Uterus (tissue), 4 donors: ENCODE measurements around the gene CIB4. TPM values are rescaled to one million over a fixed set of nuclear protein-coding genes. Genes with fewer than 3 reads are reported as not detected.

Source experiments
- DNase-seq, 2 donors: peaks; one replicate each; pipeline ENCODE4 v3.0.0-alpha.2; 2019 to 2020
- H3K27ac ChIP-seq, 2 donors: fragments of 200-600 bp; sonication (generic); 1 replicate in 1 of 2; 2 replicates in 1 of 2; pipeline ENCODE4 v1.5.1; 2016 to 2018
- H3K27me3 ChIP-seq, 2 donors: fragments of 200-600 bp; sonication (generic); one replicate each; pipeline ENCODE4 v1.5.1; 2018 to 2019; ENCODE audit warnings: control low read depth in 1 of 2
- H3K36me3 ChIP-seq, 2 donors: fragments of 200-600 bp; sonication (generic); one replicate each; pipeline ENCODE4 v1.5.1; 2019; ENCODE audit warnings: control low read depth in 1 of 2
- H3K4me1 ChIP-seq, 2 donors: fragments of 200-600 bp; sonication (generic); one replicate each; pipeline ENCODE4 v1.5.1; 2018 to 2019; ENCODE audit warnings: control low read depth in 1 of 2
- H3K4me3 ChIP-seq, 2 donors: fragments of 200-600 bp; sonication (generic); 1 replicate in 1 of 2; 2 replicates in 1 of 2; pipeline ENCODE4 v1.5.1; 2018 to 2019; ENCODE audit warnings: mild to moderate bottlenecking in 1 of 2
- H3K9me3 ChIP-seq, 2 donors: fragments of 200-600 bp; sonication (generic); one replicate each; pipeline ENCODE4 v1.5.1; 2019; ENCODE audit warnings: control low read depth in 1 of 2
- POLR2A ChIP-seq, 2 donors: fragments of 450-650 bp; IDR thresholded peaks; one replicate each; pipeline ENCODE4 v1.6.1; 2016; ENCODE audit warnings: antibody characterized with exemption in 2 of 2, mild to moderate bottlenecking in 1 of 2, moderate library complexity in 1 of 2
- intact Hi-C: fragments of 100-400 bp; cut with DNase I; formaldehyde crosslinking; loops from one replicate; pipeline ENCODE4 v1.15.1; 2023; ENCODE audit warnings: low total_unique reads
- total RNA-seq, 4 donors: library from RNA; depleted of rRNA in 3 of 4; stranded (reverse); fragments of >200 nt in 3 of 4; gene quantifications; one replicate each; pipeline versions ENCODE4 v1.1.0 to v1.2.4, GENCODE V29; 2014 to 2023
- TF ChIP-seq, protein P1 (sequence below), 4 experiments: fragments of 200-600 bp in 2 of 4; fragments of 450-650 bp in 2 of 4; sonication (generic) in 2 of 4; IDR thresholded peaks; one replicate each; pipeline ENCODE4 v1.5.1; 2016 to 2019; ENCODE audit warnings: antibody characterized with exemption in 4 of 4, mild to moderate bottlenecking in 2 of 4, moderate library complexity in 1 of 4
- donor health status: DM: yes; HTN: yes; CAD: no.

CIB4 gene
- total RNA-seq, 4 donors from 2014 or later, result 0.61 TPM; not detected in 3

DNA sequence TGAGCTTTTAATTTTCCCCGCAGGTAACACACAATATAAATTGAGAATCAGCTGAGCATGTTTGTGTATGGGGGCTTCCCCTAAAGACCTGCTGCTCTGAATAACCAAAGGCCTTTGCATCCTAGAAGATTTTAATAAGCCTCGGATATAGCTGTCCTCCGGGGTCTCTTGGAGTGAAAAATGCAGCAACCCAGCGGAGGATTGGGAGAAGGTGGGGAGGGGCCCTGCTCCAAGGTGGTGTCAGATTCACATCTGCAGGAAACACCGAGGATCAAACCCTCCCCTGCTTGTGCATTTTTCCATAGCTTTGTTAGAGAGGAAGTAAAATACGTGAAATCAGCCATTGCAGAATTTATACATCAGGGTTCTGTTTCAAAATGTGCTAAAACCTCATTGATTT lies 100.2 kb downstream of the CIB4 start:
- Histone ChIP-seq H3K27me3 (no peaks in the 10 kb centered on the region), H3K4me1 (no peaks in the 10 kb centered on the region), H3K36me3 (no peaks in the 10 kb centered on the region), H3K27ac (no peak overlapping the region), H3K4me3 (no peak overlapping the region), H3K9me3 (no peaks in the 10 kb centered on the region)
- DNase-seq, result no peak
- intact Hi-C loops, result no loop called here
- TF ChIP-seq POLR2A (IDR thresholded peaks at IDR 0.05), result no peak
- TF ChIP-seq, protein P1, sequence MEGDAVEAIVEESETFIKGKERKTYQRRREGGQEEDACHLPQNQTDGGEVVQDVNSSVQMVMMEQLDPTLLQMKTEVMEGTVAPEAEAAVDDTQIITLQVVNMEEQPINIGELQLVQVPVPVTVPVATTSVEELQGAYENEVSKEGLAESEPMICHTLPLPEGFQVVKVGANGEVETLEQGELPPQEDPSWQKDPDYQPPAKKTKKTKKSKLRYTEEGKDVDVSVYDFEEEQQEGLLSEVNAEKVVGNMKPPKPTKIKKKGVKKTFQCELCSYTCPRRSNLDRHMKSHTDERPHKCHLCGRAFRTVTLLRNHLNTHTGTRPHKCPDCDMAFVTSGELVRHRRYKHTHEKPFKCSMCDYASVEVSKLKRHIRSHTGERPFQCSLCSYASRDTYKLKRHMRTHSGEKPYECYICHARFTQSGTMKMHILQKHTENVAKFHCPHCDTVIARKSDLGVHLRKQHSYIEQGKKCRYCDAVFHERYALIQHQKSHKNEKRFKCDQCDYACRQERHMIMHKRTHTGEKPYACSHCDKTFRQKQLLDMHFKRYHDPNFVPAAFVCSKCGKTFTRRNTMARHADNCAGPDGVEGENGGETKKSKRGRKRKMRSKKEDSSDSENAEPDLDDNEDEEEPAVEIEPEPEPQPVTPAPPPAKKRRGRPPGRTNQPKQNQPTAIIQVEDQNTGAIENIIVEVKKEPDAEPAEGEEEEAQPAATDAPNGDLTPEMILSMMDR (IDR thresholded peaks at IDR 0.05), result no peak

DNA sequence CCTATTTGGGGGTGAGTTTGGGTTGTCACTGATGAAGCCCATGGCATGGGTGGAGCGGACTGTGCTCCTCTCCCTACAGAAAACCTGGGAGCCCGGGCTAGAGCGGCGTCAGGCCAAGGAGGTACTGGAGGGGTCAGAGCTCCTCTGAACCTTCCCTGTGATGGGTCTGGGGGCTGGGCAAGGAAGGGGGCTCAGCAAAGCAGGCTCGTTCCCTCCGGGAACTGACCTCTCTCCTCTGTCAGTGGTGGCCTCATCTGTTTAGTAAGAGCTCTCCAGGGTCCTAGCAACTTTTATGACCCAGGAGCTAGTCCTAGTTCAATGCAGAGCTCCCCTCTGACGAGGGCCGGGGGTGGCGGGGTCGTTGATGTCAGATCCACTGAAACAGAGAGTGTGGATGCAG lies 100.9 kb downstream of the CIB4 start:
- Histone ChIP-seq H3K9me3 (no peaks in the 10 kb centered on the region), H3K4me3 (no peak overlapping the region), H3K27me3 (no peaks in the 10 kb centered on the region), H3K27ac (no peak overlapping the region), H3K4me1 (no peaks in the 10 kb centered on the region), H3K36me3 (no peaks in the 10 kb centered on the region)
- no peak for DNase-seq
- intact Hi-C loops, result no loop called here
- no peak for TF ChIP-seq POLR2A (IDR thresholded peaks at IDR 0.05)
- TF ChIP-seq, protein P1 (IDR thresholded peaks at IDR 0.05), result no peak

DNA sequence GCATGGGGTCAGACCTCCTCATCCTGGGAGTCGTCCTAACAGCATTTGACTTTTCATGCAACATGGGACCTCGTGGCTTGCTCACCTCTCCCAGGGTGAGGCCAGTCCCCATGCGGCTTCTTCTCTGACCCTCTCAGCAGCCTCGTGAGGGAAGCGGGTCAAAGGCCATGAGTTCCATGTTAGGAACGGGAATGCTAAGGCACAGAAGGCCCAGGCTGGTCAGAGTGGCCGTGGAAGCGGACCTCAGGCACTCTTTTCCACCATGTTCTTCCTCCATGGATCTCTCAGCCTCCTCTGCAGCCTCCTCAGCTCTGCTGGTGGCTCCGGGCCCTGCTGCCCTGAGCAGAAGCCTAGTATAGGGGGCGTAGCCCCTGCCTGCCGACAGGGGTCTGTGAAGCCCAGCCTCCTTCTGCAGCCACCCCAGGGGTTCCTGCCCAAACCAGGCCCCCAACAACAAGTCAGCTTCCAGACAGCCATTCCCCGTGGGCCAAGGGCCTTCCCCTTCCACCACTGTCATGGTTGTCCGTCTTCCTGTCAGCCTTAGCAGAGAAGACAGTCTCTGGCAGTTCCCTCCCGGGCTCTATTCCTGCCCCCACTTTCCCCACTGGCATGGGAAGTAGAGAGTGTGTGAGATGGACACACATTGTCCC lies 103.2 kb downstream of the CIB4 start:
- Histone ChIP-seq H3K9me3 (no peaks in the 10 kb centered on the region), H3K4me3 (no peak overlapping the region), H3K36me3 (no peaks in the 10 kb centered on the region), H3K27me3 (no peaks in the 10 kb centered on the region), H3K4me1 (no peaks in the 10 kb centered on the region), H3K27ac (no peak overlapping the region)
- TF ChIP-seq, protein P1 (IDR thresholded peaks at IDR 0.05), result no peak
- TF ChIP-seq POLR2A (IDR thresholded peaks at IDR 0.05), result no peak
- intact Hi-C loops, result no loop called here
- DNase-seq, result no peak

DNA sequence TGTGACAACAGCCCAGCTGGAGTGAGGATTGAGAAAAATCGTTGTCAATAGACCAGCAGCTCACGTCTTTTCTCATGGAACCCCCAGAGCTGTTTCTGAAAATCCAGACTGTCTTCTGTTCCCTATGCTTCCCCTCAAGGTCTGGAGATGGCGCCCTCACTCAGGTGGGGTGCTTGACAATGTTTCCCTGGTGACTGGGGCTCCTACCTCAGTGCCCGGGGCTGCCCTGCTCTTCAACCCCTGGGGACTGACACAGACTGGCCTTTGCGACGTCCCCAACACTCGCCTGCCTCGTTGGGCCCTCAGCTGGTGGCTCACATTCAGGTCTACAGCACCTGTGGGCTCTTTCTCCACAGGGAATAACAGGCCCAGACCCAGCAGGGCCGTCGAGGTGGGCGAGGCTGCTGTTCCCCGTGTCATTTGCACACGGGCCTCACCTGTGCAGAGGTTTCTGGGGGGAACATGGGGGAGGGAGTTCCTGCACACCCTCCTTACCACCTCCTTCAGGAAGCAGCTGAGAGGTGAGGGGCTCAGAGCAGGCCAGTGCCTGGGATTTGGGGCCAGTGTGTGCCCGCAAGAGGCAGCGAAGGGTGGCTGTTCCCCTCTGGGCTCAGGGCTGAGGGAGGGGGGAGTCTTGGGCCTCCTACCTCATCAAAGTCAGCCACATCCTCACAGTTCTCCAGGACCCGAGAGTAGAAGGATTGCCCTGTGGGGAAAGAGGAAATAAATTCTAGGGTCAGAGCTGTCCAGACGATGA lies 103.9 kb downstream of the CIB4 start:
- no peak overlapping the region for H3K27ac ChIP-seq
- TF ChIP-seq POLR2A (IDR thresholded peaks at IDR 0.05), result no peak
- TF ChIP-seq, protein P1 (IDR thresholded peaks at IDR 0.05), result no peak
- no peak overlapping the region for H3K4me3 ChIP-seq
- DNase-seq, result no peak
- H3K4me1 ChIP-seq, result no peaks in the 10 kb centered on the region
- no peaks in the 10 kb centered on the region for H3K27me3 ChIP-seq
- H3K9me3 ChIP-seq, result no peaks in the 10 kb centered on the region
- no peaks in the 10 kb centered on the region for H3K36me3 ChIP-seq
- intact Hi-C loops, result no loop called here

DNA sequence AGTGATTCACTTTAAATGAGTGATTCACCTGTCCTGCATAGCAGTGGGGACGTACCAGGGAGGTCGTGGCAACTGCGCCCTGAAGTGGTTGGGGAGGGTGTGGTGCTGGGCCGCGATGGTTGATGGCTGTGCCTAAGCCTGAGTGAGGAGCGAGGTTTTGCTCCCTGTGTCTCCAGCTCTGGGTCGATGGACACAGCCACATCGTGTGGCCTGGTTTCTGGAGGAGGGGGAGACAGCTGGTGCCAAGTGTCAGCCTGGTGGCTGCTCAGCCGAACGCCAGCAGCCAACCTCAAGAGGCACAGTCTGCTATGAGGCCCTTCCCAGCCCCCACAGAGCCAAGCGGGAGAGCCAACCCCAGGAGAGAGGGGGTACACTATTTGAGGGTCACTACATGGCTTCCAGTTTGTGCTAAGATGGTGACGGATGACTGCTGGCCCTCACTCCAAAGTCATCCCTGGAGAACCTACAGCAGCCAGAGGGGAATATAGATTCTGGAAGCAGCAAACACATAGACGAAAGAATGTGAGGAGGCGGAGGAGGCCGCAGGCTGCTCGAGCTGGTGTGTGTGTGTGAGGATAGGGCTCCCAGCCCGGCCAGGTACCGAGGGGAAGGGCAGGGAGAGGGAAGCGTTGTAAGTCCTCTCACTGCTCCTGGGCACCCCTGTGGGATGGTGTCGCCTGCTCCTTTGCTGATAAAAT lies 104.6 kb downstream of the CIB4 start:
- DNase-seq, result no peak
- H3K27me3 ChIP-seq, result no peaks in the 10 kb centered on the region
- TF ChIP-seq, protein P1 (IDR thresholded peaks at IDR 0.05), result no peak
- TF ChIP-seq POLR2A (IDR thresholded peaks at IDR 0.05), result no peak
- H3K4me3 ChIP-seq, result no peak overlapping the region
- H3K9me3 ChIP-seq, result no peaks in the 10 kb centered on the region
- no peaks in the 10 kb centered on the region for H3K36me3 ChIP-seq
- H3K27ac ChIP-seq, result no peak overlapping the region
- H3K4me1 ChIP-seq, result no peaks in the 10 kb centered on the region
- intact Hi-C loops, result no loop called here
